Measurements from ENCODE around the gene NPAS4.

DNA sequence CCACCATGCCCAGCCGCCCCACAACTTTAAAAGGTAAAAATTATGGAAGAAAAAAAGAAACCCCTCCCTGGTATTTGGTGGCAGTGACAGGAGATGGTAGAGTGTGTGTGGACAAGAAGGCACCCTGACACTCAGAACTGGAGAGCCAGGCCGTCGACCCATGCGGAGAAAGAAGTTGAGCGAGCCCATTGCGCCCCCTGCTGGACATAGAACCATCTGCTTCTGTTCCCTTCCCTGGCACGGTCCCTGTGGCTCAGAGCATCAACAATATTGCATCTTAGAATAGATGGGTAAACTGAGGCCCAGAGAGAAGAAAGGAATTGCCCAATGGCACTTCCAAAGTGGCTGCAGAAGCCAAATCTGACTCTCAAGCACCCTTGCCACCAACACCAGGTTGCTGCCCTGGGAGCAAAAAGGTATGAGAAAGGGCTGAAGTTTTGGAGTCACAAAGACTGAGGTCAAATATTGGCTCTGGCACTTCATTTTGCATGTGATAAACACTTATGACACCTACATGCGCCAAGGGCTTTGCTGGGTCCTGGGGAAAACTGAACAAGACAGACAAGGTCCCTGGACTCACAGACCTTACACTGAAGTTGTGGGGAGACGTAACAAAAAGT lies 9.3 kb downstream of the NPAS4 start:
- no peak for TF ChIP-seq NCOR1 (IDR thresholded peaks at IDR 0.05)
- TF ChIP-seq, protein P1, sequence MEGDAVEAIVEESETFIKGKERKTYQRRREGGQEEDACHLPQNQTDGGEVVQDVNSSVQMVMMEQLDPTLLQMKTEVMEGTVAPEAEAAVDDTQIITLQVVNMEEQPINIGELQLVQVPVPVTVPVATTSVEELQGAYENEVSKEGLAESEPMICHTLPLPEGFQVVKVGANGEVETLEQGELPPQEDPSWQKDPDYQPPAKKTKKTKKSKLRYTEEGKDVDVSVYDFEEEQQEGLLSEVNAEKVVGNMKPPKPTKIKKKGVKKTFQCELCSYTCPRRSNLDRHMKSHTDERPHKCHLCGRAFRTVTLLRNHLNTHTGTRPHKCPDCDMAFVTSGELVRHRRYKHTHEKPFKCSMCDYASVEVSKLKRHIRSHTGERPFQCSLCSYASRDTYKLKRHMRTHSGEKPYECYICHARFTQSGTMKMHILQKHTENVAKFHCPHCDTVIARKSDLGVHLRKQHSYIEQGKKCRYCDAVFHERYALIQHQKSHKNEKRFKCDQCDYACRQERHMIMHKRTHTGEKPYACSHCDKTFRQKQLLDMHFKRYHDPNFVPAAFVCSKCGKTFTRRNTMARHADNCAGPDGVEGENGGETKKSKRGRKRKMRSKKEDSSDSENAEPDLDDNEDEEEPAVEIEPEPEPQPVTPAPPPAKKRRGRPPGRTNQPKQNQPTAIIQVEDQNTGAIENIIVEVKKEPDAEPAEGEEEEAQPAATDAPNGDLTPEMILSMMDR (IDR thresholded peaks at IDR 0.05 in 2 of 3, conservative IDR thresholded peaks at IDR 0.05 in 1 of 3; ENCODE audit: insufficient read depth in 2 of 3, low read depth in 1 of 3, low read length in 3 of 3) = peak; percentile 88 to 91 (median 91)
- TF ChIP-seq U2AF1 (optimal IDR thresholded peaks at IDR 0.05; ENCODE audit: low read depth, low read length) = no peak
- TF ChIP-seq SAFB2 (IDR thresholded peaks at IDR 0.05; ENCODE audit: borderline replicate concordance, low read depth, low read length, severe bottlenecking) = no peak
- no peak for TF ChIP-seq KLF6 (CRISPR knock-in tag; IDR thresholded peaks at IDR 0.05; ENCODE audit: borderline replicate concordance)
- no peak for TF ChIP-seq TCF7L2 (IDR thresholded peaks at IDR 0.05; ENCODE audit: low read depth, low read length)
- no peak for TF ChIP-seq NRF1 (conservative IDR thresholded peaks at IDR 0.05 in 1 of 2, IDR thresholded peaks at IDR 0.05 in 1 of 2)
- TF ChIP-seq, protein P2, sequence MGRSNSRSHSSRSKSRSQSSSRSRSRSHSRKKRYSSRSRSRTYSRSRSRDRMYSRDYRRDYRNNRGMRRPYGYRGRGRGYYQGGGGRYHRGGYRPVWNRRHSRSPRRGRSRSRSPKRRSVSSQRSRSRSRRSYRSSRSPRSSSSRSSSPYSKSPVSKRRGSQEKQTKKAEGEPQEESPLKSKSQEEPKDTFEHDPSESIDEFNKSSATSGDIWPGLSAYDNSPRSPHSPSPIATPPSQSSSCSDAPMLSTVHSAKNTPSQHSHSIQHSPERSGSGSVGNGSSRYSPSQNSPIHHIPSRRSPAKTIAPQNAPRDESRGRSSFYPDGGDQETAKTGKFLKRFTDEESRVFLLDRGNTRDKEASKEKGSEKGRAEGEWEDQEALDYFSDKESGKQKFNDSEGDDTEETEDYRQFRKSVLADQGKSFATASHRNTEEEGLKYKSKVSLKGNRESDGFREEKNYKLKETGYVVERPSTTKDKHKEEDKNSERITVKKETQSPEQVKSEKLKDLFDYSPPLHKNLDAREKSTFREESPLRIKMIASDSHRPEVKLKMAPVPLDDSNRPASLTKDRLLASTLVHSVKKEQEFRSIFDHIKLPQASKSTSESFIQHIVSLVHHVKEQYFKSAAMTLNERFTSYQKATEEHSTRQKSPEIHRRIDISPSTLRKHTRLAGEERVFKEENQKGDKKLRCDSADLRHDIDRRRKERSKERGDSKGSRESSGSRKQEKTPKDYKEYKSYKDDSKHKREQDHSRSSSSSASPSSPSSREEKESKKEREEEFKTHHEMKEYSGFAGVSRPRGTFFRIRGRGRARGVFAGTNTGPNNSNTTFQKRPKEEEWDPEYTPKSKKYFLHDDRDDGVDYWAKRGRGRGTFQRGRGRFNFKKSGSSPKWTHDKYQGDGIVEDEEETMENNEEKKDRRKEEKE (IDR thresholded peaks at IDR 0.05; ENCODE audit: borderline replicate concordance in 1 of 2, control insufficient read depth in 1 of 2, low read depth in 2 of 2, low read length in 1 of 2) = no peak
- TF ChIP-seq, protein P3, sequence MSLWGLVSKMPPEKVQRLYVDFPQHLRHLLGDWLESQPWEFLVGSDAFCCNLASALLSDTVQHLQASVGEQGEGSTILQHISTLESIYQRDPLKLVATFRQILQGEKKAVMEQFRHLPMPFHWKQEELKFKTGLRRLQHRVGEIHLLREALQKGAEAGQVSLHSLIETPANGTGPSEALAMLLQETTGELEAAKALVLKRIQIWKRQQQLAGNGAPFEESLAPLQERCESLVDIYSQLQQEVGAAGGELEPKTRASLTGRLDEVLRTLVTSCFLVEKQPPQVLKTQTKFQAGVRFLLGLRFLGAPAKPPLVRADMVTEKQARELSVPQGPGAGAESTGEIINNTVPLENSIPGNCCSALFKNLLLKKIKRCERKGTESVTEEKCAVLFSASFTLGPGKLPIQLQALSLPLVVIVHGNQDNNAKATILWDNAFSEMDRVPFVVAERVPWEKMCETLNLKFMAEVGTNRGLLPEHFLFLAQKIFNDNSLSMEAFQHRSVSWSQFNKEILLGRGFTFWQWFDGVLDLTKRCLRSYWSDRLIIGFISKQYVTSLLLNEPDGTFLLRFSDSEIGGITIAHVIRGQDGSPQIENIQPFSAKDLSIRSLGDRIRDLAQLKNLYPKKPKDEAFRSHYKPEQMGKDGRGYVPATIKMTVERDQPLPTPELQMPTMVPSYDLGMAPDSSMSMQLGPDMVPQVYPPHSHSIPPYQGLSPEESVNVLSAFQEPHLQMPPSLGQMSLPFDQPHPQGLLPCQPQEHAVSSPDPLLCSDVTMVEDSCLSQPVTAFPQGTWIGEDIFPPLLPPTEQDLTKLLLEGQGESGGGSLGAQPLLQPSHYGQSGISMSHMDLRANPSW (CRISPR knock-in tag; IDR thresholded peaks at IDR 0.05) = no peak
- TF ChIP-seq CREBBP (IDR thresholded peaks at IDR 0.05; ENCODE audit: low read depth, low read length) = no peak
- TF ChIP-seq SRSF1 (IDR thresholded peaks at IDR 0.05; ENCODE audit: low read depth, low read length) = no peak
- no peak for TF ChIP-seq ARNT (IDR thresholded peaks at IDR 0.05)
- no peak for TF ChIP-seq PML (IDR thresholded peaks at IDR 0.05; ENCODE audit: low read length)
- TF ChIP-seq ZBTB17 (CRISPR knock-in tag; IDR thresholded peaks at IDR 0.05) = no peak
